Skeletal muscle satellite cell (primary cell): Measurements from ENCODE around the gene ZSWIM4.

Experiments
- H3K27me3 ChIP-seq: 2 replicates; pipeline ENCODE4 v1.7.0; 2013; ENCODE audit warnings: low read length; ENCODE audit not compliant: control insufficient read depth, insufficient read depth
- H3K36me3 ChIP-seq: 2 replicates; pipeline ENCODE4 v1.7.0; 2013; ENCODE audit warnings: mild to moderate bottlenecking, control low read depth, low read length; ENCODE audit not compliant: insufficient read depth
- H3K4me1 ChIP-seq: 2 replicates; pipeline ENCODE4 v1.7.0; 2013; ENCODE audit warnings: low read length; ENCODE audit not compliant: control insufficient read depth, insufficient read depth
- H3K4me2 ChIP-seq: 2 replicates; pipeline ENCODE4 v1.7.0; 2013; ENCODE audit warnings: mild to moderate bottlenecking, low read length
- H3K4me3 ChIP-seq: 2 replicates; pipeline ENCODE4 v1.7.0; 2013; ENCODE audit warnings: low read length
- H3K9ac ChIP-seq: 2 replicates; pipeline ENCODE4 v1.7.0; 2013; ENCODE audit warnings: mild to moderate bottlenecking, low read depth, low read length, moderate library complexity
- H3K9me3 ChIP-seq: replicated peaks from 2 replicates; pipeline ENCODE4 v1.7.0; 2013; ENCODE audit warnings: mild to moderate bottlenecking, control low read depth, low read length

Gene ZSWIM4

DNA sequence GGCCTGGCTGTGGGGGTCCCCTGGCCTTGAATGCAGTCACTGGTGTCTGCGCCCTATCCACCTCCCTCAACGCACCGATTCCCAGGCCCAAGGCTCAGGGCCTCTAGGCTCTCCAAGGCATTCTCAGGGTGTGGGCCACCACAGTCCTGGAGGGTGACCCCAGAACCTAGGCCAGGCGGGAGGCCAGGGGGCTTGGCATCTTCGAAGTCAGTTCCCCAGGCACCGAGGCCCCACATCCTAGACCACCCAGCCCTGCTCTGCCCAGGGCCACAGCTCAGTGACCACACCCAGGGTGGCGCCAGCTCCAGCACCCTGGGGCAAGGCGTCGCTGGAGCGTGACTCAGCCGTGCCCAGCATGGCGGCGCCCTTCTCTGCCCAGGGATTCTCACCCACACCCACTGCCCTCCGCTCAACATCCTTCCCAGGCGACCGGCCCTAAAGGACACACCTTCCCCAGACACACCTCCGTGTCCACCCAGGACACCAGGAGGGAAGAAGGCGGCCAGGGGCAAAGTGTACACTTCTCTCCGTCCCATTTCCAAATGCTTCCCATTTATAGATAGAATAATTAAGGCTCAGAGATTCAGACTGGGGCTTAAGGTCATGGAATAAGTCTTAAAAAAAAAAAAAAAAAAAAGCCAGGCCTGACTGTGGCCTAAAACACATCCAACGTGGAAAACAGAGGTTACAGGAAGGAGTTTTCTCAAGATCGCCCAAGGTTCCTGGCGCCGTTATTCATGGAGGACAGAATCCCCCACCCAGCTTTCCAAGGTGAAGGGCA lies 45.3 kb downstream of the ZSWIM4 start:
- Histone ChIP-seq H3K4me2 (peak overlapping the region; percentile 93), H3K27me3 (no peaks in the 10 kb centered on the region), H3K4me1 (peaks cover 49% of the 10 kb centered on the region), H3K4me3 (peak overlapping the region; percentile 95), H3K36me3 (peaks cover 47% of the 10 kb centered on the region), H3K9me3 (no peaks in the 10 kb centered on the region), H3K9ac (peak overlapping the region; percentile 98)

DNA sequence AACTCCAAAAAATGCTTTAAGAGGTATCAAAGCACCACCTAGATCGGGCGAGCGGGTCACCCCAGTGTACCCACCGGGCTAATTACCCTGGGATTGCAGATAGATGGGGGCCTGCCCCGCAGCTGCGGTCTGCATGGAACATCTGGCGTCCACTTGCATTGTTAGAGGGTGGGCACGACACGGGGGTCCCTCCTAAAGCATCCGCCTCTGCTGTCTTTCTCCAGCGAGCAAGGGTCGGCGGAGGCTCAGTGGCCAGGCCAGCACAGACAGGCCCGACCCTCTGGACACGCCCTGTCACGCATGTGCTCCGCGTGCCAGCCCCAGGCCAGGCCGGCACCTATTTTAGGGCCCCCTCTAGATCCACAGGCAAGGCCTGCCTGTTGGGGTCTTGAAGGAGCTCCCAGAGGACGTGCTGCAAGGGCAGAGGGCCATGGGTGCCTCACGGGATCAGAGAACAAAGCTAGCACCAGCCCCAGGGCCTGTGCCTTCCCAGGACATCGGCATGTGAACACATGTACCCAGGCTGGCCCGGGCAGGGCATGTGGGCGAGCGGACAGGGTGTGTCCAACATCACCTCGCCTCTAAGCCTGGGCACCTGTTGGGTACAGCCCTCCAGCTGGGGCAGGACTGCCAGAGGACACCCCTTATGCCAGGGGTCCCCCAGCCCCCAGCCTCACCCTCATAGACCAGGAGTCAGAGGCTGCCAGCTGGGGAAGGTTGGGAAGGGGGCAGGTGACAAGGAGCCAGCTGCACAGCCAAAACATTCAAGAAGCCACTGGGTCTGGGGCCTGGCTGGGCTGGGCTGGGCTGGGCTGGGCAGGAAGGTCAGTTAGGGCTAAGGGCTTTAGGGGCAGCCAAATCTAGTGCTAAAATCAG lies 46.1 kb downstream of the ZSWIM4 start:
- peak overlapping the region; percentile 98 for H3K9ac ChIP-seq
- H3K4me2 ChIP-seq = peak overlapping the region; percentile 93
- H3K36me3 ChIP-seq = peaks cover 38% of the 10 kb centered on the region
- H3K9me3 ChIP-seq = no peaks in the 10 kb centered on the region
- no peaks in the 10 kb centered on the region for H3K27me3 ChIP-seq
- peak overlapping the region; percentile 95 for H3K4me3 ChIP-seq
- H3K4me1 ChIP-seq = peaks cover 47% of the 10 kb centered on the region

DNA sequence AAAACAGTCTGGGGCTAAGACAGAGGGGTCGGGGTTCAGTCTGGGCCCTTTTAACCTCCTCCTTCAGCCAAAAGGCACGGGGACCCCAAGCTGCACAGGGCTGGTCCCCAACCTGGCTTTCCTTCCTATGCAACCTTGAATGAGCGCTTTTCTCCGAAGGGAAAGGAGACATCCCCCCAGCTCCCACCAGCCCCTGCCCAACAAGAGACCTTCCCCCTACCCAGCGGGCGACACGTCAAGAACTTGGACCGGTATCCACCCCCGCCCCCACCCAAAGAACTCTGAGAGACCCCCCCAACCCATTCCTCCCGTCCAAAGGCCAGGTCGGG lies 46.7 kb downstream of the ZSWIM4 start:
- Histone ChIP-seq H3K4me3 (peak overlapping the region; percentile 95), H3K27me3 (no peaks in the 10 kb centered on the region), H3K36me3 (peaks cover 32% of the 10 kb centered on the region), H3K9me3 (no peaks in the 10 kb centered on the region), H3K4me1 (peaks cover 47% of the 10 kb centered on the region), H3K4me2 (peak overlapping the region; percentile 93), H3K9ac (peak overlapping the region; percentile 98)

DNA sequence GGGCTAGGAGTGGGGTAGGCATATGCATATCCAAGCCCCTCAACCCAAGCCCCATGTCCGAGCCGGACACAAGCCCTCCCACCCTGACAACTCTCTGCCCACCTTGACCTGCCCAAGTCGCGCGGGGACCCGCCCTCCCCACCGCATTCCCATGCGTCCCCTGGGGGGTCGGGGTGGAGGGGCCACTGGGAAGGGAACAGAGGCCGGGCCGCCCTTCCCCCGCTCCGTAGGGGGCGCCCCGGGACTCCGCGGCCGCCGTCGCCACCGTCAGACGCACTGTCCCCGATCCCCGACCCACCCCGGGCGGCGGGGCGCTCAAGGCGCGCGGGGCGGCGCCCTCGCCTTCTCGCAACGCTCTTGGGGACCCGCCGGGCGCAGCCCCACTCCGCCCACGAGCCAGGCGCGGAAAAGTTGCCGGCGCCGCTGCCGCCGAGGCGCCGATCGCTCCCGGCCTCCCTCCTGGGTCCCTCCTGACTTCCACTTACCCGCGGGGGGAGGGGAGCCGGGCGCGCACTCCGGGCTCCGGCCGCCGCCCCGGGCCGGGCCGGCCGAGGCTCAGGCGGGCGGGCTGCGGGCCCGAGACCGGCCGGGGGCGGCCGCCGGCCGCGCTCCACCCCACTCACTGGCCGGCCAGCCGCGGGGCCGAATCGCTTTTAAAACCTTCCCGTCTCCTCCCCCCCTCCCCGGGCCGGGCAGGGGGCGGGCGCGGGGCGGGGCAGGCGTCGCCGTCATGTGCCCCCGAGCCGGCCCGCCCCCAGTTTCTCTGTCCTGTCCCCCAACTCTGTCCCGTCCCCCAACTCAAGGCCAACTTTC lies 47.3 kb downstream of the ZSWIM4 start:
- peaks cover 47% of the 10 kb centered on the region for H3K4me1 ChIP-seq

DNA sequence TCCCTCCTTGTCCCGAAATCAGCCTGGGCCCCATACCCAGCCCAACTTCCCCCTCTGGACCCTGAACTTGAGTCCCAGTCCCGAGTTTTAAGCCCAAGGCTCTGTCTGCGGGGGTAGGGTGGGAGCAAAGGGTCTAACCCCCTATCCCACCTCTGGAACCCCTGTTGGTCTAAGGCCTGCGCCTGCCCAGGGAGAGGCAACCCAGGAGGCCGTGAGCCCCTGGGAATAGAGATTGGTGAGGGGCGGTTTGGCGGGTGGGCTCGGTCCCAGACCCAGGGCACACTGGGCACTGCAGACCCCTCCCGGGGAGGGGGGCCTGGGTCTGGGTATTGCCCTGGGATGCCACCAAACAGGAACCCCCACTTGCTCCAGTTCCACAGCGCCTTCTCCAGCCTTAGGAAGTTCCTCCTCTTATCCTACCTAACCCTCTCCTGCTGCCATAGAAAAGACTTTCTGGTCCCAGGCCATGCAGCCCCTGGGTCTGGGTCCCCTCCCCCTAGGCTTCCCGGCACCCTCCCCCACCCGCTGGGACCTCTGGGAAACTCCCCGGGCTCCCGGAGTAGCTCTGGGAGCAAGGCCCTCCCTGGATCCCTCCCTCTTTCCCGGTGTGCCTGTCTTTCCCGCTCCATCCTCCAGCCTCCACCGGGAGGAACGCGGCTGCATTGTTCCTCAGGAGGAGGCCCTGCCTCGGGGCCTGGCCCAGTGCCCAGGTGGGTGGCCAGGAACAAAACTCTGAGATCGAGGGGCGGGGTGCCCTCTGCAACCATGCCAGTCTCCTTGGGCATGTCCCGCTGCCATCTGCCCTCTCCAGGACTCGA lies 48.1 kb downstream of the ZSWIM4 start:
- Histone ChIP-seq H3K4me3 (peak overlapping the region; percentile 70), H3K4me2 (peak overlapping the region; percentile 92), H3K9me3 (no peaks in the 10 kb centered on the region), H3K27me3 (no peaks in the 10 kb centered on the region), H3K36me3 (peaks cover 24% of the 10 kb centered on the region), H3K4me1 (peaks cover 47% of the 10 kb centered on the region), H3K9ac (peak overlapping the region; percentile 87)

More for the DNA sequence above, 47.3 kb downstream of the ZSWIM4 start:
- Histone ChIP-seq H3K9ac (peak overlapping the region; percentile 98), H3K4me3 (peak overlapping the region; percentile 95), H3K27me3 (no peaks in the 10 kb centered on the region), H3K9me3 (no peaks in the 10 kb centered on the region), H3K4me2 (peak overlapping the region; percentile 93), H3K36me3 (peaks cover 28% of the 10 kb centered on the region)

DNA sequence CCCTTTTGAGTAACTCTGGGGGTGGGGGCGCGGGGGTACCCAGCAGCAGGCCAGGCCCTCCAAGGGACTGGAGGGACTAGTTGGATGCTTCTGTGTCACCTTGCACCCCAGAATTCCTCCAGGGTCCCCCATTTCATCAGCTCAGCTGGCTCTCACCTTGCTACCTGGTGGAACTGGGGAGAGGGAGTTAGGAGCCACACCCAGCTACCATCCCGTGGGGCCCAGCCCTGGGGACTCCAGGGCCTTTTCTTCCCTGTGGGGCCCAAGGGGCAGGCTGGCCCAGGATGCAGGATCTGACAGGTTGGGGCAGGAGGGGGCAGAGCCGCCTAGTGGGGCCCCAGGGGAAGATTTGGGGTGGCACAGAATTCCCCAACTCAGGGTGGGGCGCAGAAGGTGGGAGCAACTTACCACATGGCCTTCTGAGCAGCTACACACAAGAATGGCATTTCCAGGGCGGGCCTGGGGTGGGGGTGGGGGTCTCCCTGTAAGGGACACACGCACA lies 48.9 kb downstream of the ZSWIM4 start:
- Histone ChIP-seq H3K4me3 (no peak overlapping the region), H3K9ac (peak overlapping the region; percentile 87), H3K9me3 (no peaks in the 10 kb centered on the region), H3K4me1 (peaks cover 45% of the 10 kb centered on the region), H3K4me2 (no peak overlapping the region), H3K36me3 (peaks cover 18% of the 10 kb centered on the region), H3K27me3 (no peaks in the 10 kb centered on the region)

DNA sequence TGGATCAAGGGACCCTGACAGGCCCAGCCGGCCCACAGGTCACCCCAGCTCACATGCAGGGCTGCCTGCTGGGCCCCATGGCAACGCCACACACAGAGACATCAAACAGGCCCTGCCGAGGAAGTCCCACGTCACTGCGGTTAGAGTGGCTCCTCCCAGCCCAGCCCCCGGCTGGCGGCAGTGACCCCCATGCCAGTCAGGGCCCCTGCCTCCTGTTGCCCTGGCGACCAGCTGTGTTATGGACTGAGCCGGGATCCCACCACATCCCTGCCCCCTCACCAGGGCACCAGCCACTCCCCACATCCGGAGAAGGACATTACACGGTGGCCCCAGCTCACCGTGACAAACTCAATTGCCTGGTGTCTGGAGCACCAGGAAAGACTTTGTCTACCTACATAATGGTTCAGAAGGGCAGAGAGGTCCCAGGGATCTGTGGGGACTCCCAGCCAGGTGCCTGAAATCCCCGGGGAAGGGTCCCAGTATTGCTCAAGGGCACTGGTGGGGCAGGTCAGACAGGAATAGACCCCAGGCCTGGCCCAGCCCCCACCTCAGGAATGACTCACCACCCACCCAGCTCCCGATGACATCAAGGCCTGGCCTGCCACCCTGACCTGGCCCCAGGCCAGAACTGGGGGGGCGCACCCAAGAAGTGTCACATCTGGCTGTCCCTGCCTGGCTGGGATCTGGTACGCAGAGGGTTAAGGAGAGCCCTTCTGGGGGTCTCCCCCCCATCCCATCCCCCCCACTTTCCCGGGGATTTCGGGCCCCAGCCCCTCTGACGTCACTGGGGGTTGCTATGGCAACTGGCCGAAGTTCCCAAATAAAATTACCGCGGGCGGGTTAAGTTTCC lies 51.5 kb downstream of the ZSWIM4 start:
- Histone ChIP-seq H3K4me3 (peak overlapping the region; percentile 73), H3K9ac (peak overlapping the region; percentile 96), H3K4me2 (peak overlapping the region; percentile 87), H3K4me1 (peaks cover 65% of the 10 kb centered on the region), H3K27me3 (no peaks in the 10 kb centered on the region), H3K36me3 (peaks cover 2% of the 10 kb centered on the region), H3K9me3 (no peaks in the 10 kb centered on the region)

DNA sequence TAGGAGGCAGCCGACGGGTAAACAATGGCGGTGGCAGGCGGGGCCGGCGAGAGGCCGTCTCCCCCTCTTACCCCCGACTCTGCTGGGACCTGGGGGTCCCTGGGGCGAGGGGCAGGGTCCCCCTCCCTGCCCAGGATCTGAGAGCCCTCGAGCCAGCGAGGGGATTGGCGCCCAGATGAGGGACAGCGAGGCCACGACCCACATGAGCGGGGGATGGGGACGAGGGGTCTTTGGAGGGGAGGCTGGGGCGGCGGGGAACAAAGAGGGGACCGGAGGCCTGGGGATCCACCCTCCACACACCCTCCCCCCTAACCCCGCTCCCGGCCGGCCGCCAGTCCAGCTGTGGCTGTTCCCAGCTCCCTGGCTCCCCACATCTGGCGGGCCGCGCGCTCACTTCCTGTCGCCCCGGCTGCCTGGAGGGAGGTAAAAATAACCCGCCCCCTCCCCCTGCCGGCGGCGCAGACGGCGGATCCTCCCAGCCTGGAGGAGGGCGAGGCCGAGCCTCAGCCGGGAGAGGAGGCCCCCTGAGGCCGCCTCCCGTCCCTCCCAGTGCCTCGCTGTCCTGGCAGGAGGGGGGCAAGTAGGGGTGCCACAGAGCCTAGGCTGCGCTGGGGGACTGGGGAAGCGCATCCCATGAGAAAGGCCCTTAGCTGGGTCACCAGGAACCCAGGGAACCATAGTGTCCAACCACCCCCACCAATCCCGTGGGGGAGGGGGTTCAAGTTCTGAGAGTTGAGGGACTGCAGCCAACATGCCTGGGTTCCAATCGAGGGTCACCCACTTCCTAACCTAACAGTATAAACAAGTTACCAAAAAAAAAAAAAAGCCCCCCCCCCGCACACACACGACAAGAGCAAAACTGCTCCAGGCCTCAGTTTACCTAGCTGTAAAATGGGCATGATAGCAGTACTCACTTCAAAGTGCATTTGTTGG lies 52.4 kb downstream of the ZSWIM4 start:
- H3K9me3 ChIP-seq = no peaks in the 10 kb centered on the region
- H3K36me3 ChIP-seq = no peaks in the 10 kb centered on the region
- H3K27me3 ChIP-seq = no peaks in the 10 kb centered on the region
- peaks cover 72% of the 10 kb centered on the region for H3K4me1 ChIP-seq
- peak overlapping the region; percentile 87 for H3K4me2 ChIP-seq
- H3K9ac ChIP-seq = peak overlapping the region; percentile 96
- H3K4me3 ChIP-seq = peak overlapping the region; percentile 73

DNA sequence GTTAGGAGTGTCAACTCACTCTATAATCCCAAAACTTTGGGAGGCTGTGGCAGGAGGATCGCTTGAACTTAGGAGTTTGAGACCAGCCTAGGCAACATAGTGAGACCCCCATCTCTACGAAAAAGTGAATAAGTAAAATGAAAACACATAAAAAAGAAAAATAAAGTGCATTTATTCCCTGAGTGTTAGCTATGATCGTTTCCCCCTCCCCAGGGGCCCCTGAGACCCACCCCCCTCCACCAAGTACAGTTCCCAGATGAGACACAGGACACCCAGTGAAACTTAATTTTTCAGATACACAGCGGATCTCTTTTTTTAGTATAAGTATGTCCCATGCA lies 53.1 kb downstream of the ZSWIM4 start:
- no peaks in the 10 kb centered on the region for H3K9me3 ChIP-seq

More for the DNA sequence above, 53.1 kb downstream of the ZSWIM4 start:
- H3K4me2 ChIP-seq = no peak overlapping the region
- H3K36me3 ChIP-seq = no peaks in the 10 kb centered on the region
- H3K4me1 ChIP-seq = peaks cover 73% of the 10 kb centered on the region
- peak overlapping the region; percentile 96 for H3K9ac ChIP-seq
- H3K27me3 ChIP-seq = no peaks in the 10 kb centered on the region
- no peak overlapping the region for H3K4me3 ChIP-seq
